ENCODE data around the gene PAMR1.

The PAMR1 gene

GRCh38 chr11:35525501-35526175 is at the start of gene PAMR1:
Gene PAMR1, minus strand, starts transcription at chr11:35525616. Its CDS starts 31 bp downstream, at chr11:35525585.
- no peak for FAIRE-seq
- no peak for DNase-seq (ENCODE audit: insufficient read length, low spot score)
- TF ChIP-seq CTCF (IDR thresholded peaks at IDR 0.05; ENCODE audit: insufficient read depth, missing control alignments), result no peak

GRCh38 chr11:35571696-35572095 is 46.3 kb upstream of the PAMR1 start:
- no peak for FAIRE-seq
- TF ChIP-seq CTCF (IDR thresholded peaks at IDR 0.05; ENCODE audit: insufficient read depth, missing control alignments), result no peak
- no peak for DNase-seq (ENCODE audit: insufficient read length, low spot score)

GRCh38 chr11:35567737-35568465 is 42.5 kb upstream of the PAMR1 start:
- TF ChIP-seq CTCF (IDR thresholded peaks at IDR 0.05; ENCODE audit: insufficient read depth, missing control alignments), result no peak
- DNase-seq (ENCODE audit: insufficient read length, low spot score), result no peak
- no peak for FAIRE-seq

- TF ChIP-seq CTCF (IDR thresholded peaks at IDR 0.05; ENCODE audit: insufficient read depth, missing control alignments), result no peak
- FAIRE-seq (no peak), DNase-seq (ENCODE audit: insufficient read length, low spot score) (no peak)
Observed at GRCh38 chr11:35566885-35567284, 41.5 kb upstream of the PAMR1 start.

GRCh38 chr11:35566181-35566580 is 40.8 kb upstream of the PAMR1 start:
- no peak for FAIRE-seq
- no peak for TF ChIP-seq CTCF (IDR thresholded peaks at IDR 0.05; ENCODE audit: insufficient read depth, missing control alignments)
- DNase-seq (ENCODE audit: insufficient read length, low spot score), result no peak

GRCh38 chr11:35564245-35564595 is 38.8 kb upstream of the PAMR1 start:
- no peak for TF ChIP-seq CTCF (IDR thresholded peaks at IDR 0.05; ENCODE audit: insufficient read depth, missing control alignments)
- FAIRE-seq (no peak), DNase-seq (ENCODE audit: insufficient read length, low spot score) (no peak)

All from D721Med (cell line).